ENCODE data around the gene P2RX1.

P2RX1 gene

GRCh38 chr17:3915995-3916696, at the start of gene P2RX1:
Gene P2RX1, minus strand, starts transcription at chr17:3916465. Its CDS starts 240 bp downstream, at chr17:3916225.
- no peak for DNase-seq

- peak; percentile 58 to 60 for DNase-seq
Observed at GRCh38 chr17:3965118-3965800, 49.0 kb upstream of the P2RX1 start.

GRCh38 chr17:3964203-3965117, 48.2 kb upstream of the P2RX1 start, which contains the start of gene ATP2A3:
Gene ATP2A3, minus strand, starts transcription at chr17:3964437. Its CDS starts 146 bp downstream, at chr17:3964291.
- peak; percentile 60 to 70 for DNase-seq

- peak; percentile 21 to 35 for DNase-seq
Observed at GRCh38 chr17:3963237-3964201, 47.3 kb upstream of the P2RX1 start.

GRCh38 chr17:3962965-3963236, 46.6 kb upstream of the P2RX1 start:
- DNase-seq = no peak

- no peak for DNase-seq
Observed at GRCh38 chr17:3962217-3962964, 46.1 kb upstream of the P2RX1 start.

GRCh38 chr17:3961564-3962047, 45.3 kb upstream of the P2RX1 start:
- no peak for DNase-seq

- no peak for DNase-seq
Observed at GRCh38 chr17:3960764-3961163, 44.5 kb upstream of the P2RX1 start.

GRCh38 chr17:3959921-3960601, 43.8 kb upstream of the P2RX1 start:
- DNase-seq = no peak

GRCh38 chr17:3959295-3959899, 43.1 kb upstream of the P2RX1 start:
- DNase-seq = no peak

- DNase-seq = no peak
Observed at GRCh38 chr17:3957735-3958599, 41.7 kb upstream of the P2RX1 start.

- DNase-seq = no peak
Observed at GRCh38 chr17:3956983-3957382, 40.7 kb upstream of the P2RX1 start.

GRCh38 chr17:3956327-3956957, 40.2 kb upstream of the P2RX1 start:
- no peak for DNase-seq

GRCh38 chr17:3955673-3955988, 39.4 kb upstream of the P2RX1 start:
- DNase-seq = no peak

GRCh38 chr17:3954976-3955672, 38.9 kb upstream of the P2RX1 start:
- DNase-seq = no peak

- no peak for DNase-seq
Observed at GRCh38 chr17:3954086-3954485, 37.8 kb upstream of the P2RX1 start.

- DNase-seq = no peak
Observed at GRCh38 chr17:3953542-3953941, 37.3 kb upstream of the P2RX1 start.

- DNase-seq = no peak
Observed at GRCh38 chr17:3952186-3952585, 35.9 kb upstream of the P2RX1 start.

Data from stimulated activated CD4-positive, alpha-beta T cell treated with anti-CD3 and anti-CD28 coated beads, Interleukin-2, amount 100 ng/mL, for 48 hours (primary cell).